Esophagus squamous epithelium (tissue), 5 donors: ENCODE results near the gene VOPP1. TPM values are rescaled to one million over a fixed set of nuclear protein-coding genes. Genes with fewer than 3 reads are reported as not detected.

Experiments
- DNase-seq: peaks from one replicate; lab custom pipeline; 2025; lab: John Stamatoyannopoulos, UW
- H3K27ac ChIP-seq, 4 donors: fragments of 200-600 bp; sonication (generic); one replicate each; pipeline ENCODE4 v1.5.1; 2016 to 2019; ENCODE audit warnings: mild to moderate bottlenecking in 1 of 4
- H3K27me3 ChIP-seq, 4 donors: fragments of 200-600 bp; sonication (generic); 1 replicate in 3 of 4; 2 replicates in 1 of 4; pipeline versions ENCODE4 v1.5.1 to v1.6.0; 2017 to 2021; ENCODE audit warnings: antibody characterized with exemption in 1 of 4
- H3K36me3 ChIP-seq, 3 donors: fragments of 200-600 bp; sonication (generic); one replicate each; pipeline ENCODE4 v1.5.1; 2016 to 2019
- H3K4me1 ChIP-seq, 3 donors: fragments of 200-600 bp; sonication (generic); one replicate each; pipeline ENCODE4 v1.5.1; 2017 to 2019
- H3K4me3 ChIP-seq, 4 donors: fragments of 200-600 bp; sonication (generic); 1 replicate in 3 of 4; 2 replicates in 1 of 4; pipeline ENCODE4 v1.5.1; 2016 to 2019; ENCODE audit warnings: mild to moderate bottlenecking in 2 of 4, moderate library complexity in 1 of 4
- H3K9me3 ChIP-seq, 3 donors: fragments of 200-600 bp; sonication (generic); one replicate each; pipeline ENCODE4 v1.5.1; 2016 to 2019
- POLR2A ChIP-seq, 4 donors: fragments of 450-650 bp; IDR thresholded peaks; one replicate each; pipeline ENCODE4 v1.6.1; 2017; ENCODE audit warnings: antibody characterized with exemption in 4 of 4, mild to moderate bottlenecking in 4 of 4, moderate library complexity in 3 of 4
- WGBS, 2 donors: methylation state at CpG; one replicate each; pipeline ENCODE4 v1.1.5; 2018; 5-methylcytosine and 5-hydroxymethylcytosine counted together
- intact Hi-C: fragments of 100-400 bp; cut with DNase I; formaldehyde crosslinking; loops from one replicate; pipeline ENCODE4 v1.15.0; 2022
- total RNA-seq, 4 donors: library from RNA; depleted of rRNA; stranded (reverse); fragments of >200 nt; gene quantifications; one replicate each; pipeline ENCODE4 v1.1.0, GENCODE V29; 2016
- TF ChIP-seq, protein P1 (sequence below), 6 experiments: fragments of 450-650 bp in 4 of 6; fragments of 200-600 bp in 2 of 6; sonication (generic) in 2 of 6; IDR thresholded peaks; one replicate each; pipeline ENCODE4 v1.5.1; 2016 to 2019; ENCODE audit warnings: antibody characterized with exemption in 6 of 6, mild to moderate bottlenecking in 4 of 6, moderate library complexity in 4 of 6
- donor health status: DM: yes; HTN: yes; CAD: no.

VOPP1 gene
- total RNA-seq, 4 donors from 2014 or later: 13.9 to 26.5 (median 19.2) TPM

DNA sequence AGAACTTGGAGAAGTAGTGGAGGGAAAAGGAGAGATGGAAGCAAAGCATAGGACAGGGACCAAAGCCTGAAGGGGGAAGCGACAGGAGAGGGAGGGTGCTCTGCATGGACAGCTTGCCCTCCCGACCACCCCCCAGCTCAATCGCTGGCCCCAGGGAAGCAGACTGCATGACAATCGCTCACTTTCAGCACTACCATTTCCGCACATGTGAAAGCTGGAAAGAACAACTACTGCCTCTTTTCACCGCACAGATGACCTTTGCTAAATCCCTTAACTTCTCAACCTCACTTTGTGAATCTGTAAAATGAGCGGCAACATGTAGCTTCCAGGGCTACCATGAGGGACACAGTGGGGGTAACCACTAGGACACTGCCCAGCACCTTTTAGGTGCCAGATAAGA lies 17.1 kb downstream of the VOPP1 start:
- Histone ChIP-seq H3K36me3 (no peaks in the 10 kb centered on the region), H3K27me3 (no peaks in the 10 kb centered on the region), H3K4me3 (no peak overlapping the region), H3K4me1 (peaks cover 25 to 73% (median 25%) of the 10 kb centered on the region in 3 donors), H3K27ac (no peak overlapping the region), H3K9me3 (no peaks in the 10 kb centered on the region)
- 76 to 90% methylated on average over 6 of the region's 7 CpGs for WGBS, 2 donors
- TF ChIP-seq, protein P1, sequence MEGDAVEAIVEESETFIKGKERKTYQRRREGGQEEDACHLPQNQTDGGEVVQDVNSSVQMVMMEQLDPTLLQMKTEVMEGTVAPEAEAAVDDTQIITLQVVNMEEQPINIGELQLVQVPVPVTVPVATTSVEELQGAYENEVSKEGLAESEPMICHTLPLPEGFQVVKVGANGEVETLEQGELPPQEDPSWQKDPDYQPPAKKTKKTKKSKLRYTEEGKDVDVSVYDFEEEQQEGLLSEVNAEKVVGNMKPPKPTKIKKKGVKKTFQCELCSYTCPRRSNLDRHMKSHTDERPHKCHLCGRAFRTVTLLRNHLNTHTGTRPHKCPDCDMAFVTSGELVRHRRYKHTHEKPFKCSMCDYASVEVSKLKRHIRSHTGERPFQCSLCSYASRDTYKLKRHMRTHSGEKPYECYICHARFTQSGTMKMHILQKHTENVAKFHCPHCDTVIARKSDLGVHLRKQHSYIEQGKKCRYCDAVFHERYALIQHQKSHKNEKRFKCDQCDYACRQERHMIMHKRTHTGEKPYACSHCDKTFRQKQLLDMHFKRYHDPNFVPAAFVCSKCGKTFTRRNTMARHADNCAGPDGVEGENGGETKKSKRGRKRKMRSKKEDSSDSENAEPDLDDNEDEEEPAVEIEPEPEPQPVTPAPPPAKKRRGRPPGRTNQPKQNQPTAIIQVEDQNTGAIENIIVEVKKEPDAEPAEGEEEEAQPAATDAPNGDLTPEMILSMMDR (IDR thresholded peaks at IDR 0.05): no peak
- TF ChIP-seq POLR2A (IDR thresholded peaks at IDR 0.05): no peak
- intact Hi-C loops: no loop called here
- no peak for DNase-seq

DNA sequence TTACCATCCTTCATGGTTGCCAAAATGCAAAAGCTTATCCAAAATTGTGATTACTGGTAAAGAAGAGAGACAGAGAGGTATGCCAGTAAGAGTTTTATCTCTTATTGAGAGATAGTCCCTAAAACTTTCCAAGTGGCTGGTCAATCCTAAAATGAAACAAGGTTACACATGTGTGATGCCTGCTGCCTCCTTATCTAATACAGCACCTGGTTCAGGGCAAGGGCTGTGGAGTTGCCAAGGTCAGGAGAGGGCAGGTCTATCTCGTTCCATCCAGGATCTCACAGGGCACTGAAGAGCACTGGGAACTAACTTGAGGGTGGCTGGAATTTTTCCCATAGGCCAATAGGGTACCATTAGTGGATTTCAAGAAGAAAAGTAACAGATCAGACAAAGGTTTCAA lies 18.3 kb downstream of the VOPP1 start:
- intact Hi-C loops: no loop called here
- 75 to 80% methylated on average over 1 of the region's 1 CpG for WGBS, 2 donors
- no peaks in the 10 kb centered on the region for H3K27me3 ChIP-seq
- peaks cover 25 to 85% (median 25%) of the 10 kb centered on the region in 3 donors for H3K4me1 ChIP-seq
- no peak overlapping the region for H3K4me3 ChIP-seq
- TF ChIP-seq, protein P1 (IDR thresholded peaks at IDR 0.05): no peak
- no peak for TF ChIP-seq POLR2A (IDR thresholded peaks at IDR 0.05)
- no peak overlapping the region for H3K27ac ChIP-seq
- no peaks in the 10 kb centered on the region for H3K9me3 ChIP-seq
- no peaks in the 10 kb centered on the region for H3K36me3 ChIP-seq
- DNase-seq: no peak

DNA sequence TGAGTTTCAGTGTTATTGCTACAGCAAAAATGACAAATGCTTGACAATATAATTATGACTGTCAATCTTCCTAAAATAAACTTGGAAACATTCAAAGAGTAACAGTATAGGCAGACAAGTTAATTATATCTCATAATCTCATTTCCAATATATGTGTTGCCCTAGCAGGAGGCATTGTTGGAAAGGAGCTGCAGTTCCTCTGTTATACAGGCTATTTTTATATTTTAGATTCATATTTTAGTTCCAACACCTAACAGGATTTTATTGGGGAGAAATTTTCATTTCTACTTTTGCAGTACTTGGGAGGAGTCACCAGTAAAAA lies 19.3 kb downstream of the VOPP1 start:
- TF ChIP-seq POLR2A (IDR thresholded peaks at IDR 0.05): no peak
- TF ChIP-seq, protein P1 (IDR thresholded peaks at IDR 0.05): no peak
- intact Hi-C loops: no loop called here
- DNase-seq: no peak
- Histone ChIP-seq H3K36me3 (no peaks in the 10 kb centered on the region), H3K27me3 (no peaks in the 10 kb centered on the region), H3K27ac (peak overlapping the region in 3 of 4 donors; percentile 65 to 72 (median 68)), H3K4me1 (peaks cover 25 to 95% (median 31%) of the 10 kb centered on the region in 3 donors), H3K4me3 (no peak overlapping the region), H3K9me3 (no peaks in the 10 kb centered on the region)

DNA sequence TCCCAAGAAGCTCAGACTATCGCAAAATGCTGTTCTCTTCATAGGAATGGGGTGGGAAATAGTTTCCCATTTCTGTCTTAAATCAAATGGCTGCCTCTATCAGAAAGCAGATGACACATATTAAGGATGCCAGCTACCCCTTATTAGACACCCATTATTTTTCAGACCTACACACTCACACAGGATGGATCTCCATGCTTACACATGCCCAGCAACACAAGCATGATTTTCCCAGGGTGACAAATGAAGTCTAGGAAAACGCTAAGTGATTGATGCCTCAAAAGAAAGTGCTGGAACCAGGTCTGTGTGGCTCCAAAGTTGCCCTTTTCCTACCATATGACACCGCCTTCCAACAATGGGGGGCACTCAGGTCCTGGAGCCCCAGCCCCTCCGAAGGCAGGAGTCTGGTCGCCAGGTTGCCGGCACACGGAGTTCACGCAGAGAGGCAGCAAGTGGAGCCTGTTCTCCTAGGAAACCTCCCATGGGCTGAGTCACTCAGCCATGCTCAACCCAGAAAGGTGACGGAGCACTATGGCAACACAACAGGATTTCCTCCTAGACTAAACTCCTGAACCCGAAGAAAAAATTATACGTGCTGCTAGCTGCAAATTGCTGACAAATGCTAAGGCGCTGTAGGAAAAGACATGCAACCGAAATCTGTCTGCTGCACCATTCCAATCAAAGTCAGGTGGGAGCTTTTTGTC lies 19.8 kb downstream of the VOPP1 start:
- TF ChIP-seq, protein P1 (IDR thresholded peaks at IDR 0.05): no peak
- TF ChIP-seq POLR2A (IDR thresholded peaks at IDR 0.05): no peak
- Histone ChIP-seq H3K4me1 (peaks cover 25 to 96% (median 35%) of the 10 kb centered on the region in 3 donors), H3K4me3 (peak overlapping the region in 3 of 4 donors; percentile 4 to 38 (median 16)), H3K9me3 (no peaks in the 10 kb centered on the region), H3K27ac (peak overlapping the region; percentile 65 to 72 (median 67)), H3K27me3 (no peaks in the 10 kb centered on the region), H3K36me3 (no peaks in the 10 kb centered on the region)
- intact Hi-C loops: no loop called here
- DNase-seq: no peak
- 32 to 38% methylated on average over 11 to 13 of the region's 13 CpGs for WGBS, 2 donors

DNA sequence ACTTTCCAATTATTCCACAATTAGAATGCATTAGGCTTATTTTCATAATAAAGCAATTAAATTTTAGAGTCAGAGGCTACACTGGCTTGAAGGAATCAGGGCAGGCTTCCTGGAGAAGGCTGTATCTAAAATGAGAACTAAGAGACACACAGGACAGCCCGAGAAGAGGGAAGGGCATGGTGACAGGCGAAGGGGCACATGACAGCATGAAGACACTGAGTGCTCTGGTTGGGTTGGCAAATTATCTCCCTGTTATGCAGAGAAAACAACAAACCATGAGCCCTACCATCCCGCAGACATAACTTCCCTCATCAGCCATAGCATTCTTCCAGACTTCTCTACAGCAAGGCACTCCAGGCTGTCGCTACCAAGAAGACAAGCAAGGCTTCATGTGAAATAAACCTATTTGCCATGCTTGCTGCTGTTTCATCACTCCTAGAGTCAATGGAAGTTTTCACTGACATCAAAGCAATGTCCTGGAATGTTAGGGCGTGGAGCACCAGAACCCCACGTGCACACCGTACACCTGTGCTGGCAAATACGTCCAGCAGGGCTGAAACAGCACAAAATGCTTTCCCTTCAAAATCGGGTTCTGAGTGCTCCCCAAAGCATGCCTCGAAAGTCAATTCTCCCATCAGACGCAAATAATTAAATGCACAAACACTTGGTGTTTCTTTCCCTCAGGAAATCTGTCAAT lies 21.3 kb downstream of the VOPP1 start:
- H3K4me3 ChIP-seq: no peak overlapping the region
- TF ChIP-seq POLR2A (IDR thresholded peaks at IDR 0.05): no peak
- TF ChIP-seq, protein P1 (IDR thresholded peaks at IDR 0.05): peak in 3 of 6 experiments; percentile 17 to 43 (median 21)
- no peak for DNase-seq
- H3K4me1 ChIP-seq: peaks cover 35 to 97% (median 45%) of the 10 kb centered on the region in 3 donors
- no peaks in the 10 kb centered on the region for H3K36me3 ChIP-seq
- intact Hi-C loops: no loop called here
- no peak overlapping the region for H3K27ac ChIP-seq
- no peaks in the 10 kb centered on the region for H3K9me3 ChIP-seq
- H3K27me3 ChIP-seq: no peaks in the 10 kb centered on the region
- WGBS, 2 donors: 72 to 84% methylated on average over 11 of the region's 11 CpGs
